ENCODE measurements around the gene WSCD1. TPM values are rescaled to one million over a fixed set of nuclear protein-coding genes. Genes with fewer than 3 reads are reported as not detected.

WSCD1 gene
- total and polyA plus RNA-seq, 2 donors (not counting 3 experiments of a cell fraction or from before 2014, with no cell fraction given), result 21.5 to 49.4 TPM

- Histone ChIP-seq H2AFZ (ENCODE audit: low read depth, low read length) (no peak overlapping the region), H3K79me2 (ENCODE audit: control insufficient read depth, insufficient read depth, low read length) (no peaks in the 10 kb centered on the region), H3K4me1 (ENCODE audit: control insufficient read depth, extremely low read depth, insufficient read depth, low read length) (no peaks in the 10 kb centered on the region), H3K4me2 (ENCODE audit: insufficient read depth, low read length) (no peak overlapping the region), H3K4me3 (replicated peaks in 1 of 3; ENCODE audit: insufficient read depth in 1 of 3, low read depth in 1 of 3, low read length in 3 of 3) (no peak overlapping the region), H3K36me3 (ENCODE audit: control insufficient read depth in 2 of 2, extremely low read depth in 1 of 2, insufficient read depth in 2 of 2, low read length in 2 of 2) (no peaks in the 10 kb centered on the region), H3K9ac (replicated peaks; ENCODE audit: extremely low read depth, insufficient read depth, low read length) (no peak overlapping the region), H4K20me1 (replicated peaks; ENCODE audit: control insufficient read depth, extremely low read depth, insufficient read depth, low read length) (no peaks in the 10 kb centered on the region), H3K9me3 (replicated peaks; ENCODE audit: control insufficient read depth, insufficient read depth, low read length) (no peaks in the 10 kb centered on the region), H3K27ac (ENCODE audit: insufficient read depth, low read depth, low read length) (no peak overlapping the region), H3K27me3 (ENCODE audit: control insufficient read depth in 2 of 2, insufficient read depth in 2 of 2, low read length in 2 of 2) (no peaks in the 10 kb centered on the region), H3K9me1 (replicated peaks; ENCODE audit: control insufficient read depth, extremely low read depth, insufficient read depth, low read length) (no peaks in the 10 kb centered on the region)
- DNase-seq (ENCODE audit: low read depth, low spot score) (no peak), FAIRE-seq (no peak)
- POLR2A ChIA-PET, result no interaction called here
- no TSS peak for BruUV-seq (replicated peaks)
- CTCF ChIA-PET, result interaction anchor here (0.6 kb wide), 1 partner anchor 35 kb away, joined by 3 read pairs; no protein-coding TSS in a partner anchor
- intact Hi-C loops (cut with micrococcal nuclease) (no loop called here), dilution Hi-C loops (cut with MboI; ENCODE audit: extremely low pct_ligation_motif_present, low sequenced_read_pairs) (no loop called here)
- TF ChIP-seq, protein P1, sequence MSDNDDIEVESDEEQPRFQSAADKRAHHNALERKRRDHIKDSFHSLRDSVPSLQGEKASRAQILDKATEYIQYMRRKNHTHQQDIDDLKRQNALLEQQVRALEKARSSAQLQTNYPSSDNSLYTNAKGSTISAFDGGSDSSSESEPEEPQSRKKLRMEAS (IDR thresholded peaks at IDR 0.05; ENCODE audit: insufficient read depth, insufficient read length), result no peak
- TF ChIP-seq POLR2A (IDR thresholded peaks at IDR 0.05; ENCODE audit: low read depth, low read length) (no peak), JUN (IDR thresholded peaks at IDR 0.05; ENCODE audit: borderline replicate concordance, insufficient read depth, insufficient read length, low read depth) (no peak), FOS (IDR thresholded peaks at IDR 0.05; ENCODE audit: borderline replicate concordance, insufficient read depth, low read length) (no peak), POLR2AphosphoS5 (IDR thresholded peaks at IDR 0.05; ENCODE audit: insufficient read depth, low read depth, low read length) (no peak), MYC (IDR thresholded peaks at IDR 0.05; ENCODE audit: low read depth, low read length) (no peak), EZH2 (IDR thresholded peaks at IDR 0.05; ENCODE audit: borderline replicate concordance, low read depth, low read length, severe bottlenecking) (no peak), GATA2 (IDR thresholded peaks at IDR 0.05; ENCODE audit: insufficient read depth, insufficient read length, low read depth, low read length) (no peak)
- TF ChIP-seq, protein P2, sequence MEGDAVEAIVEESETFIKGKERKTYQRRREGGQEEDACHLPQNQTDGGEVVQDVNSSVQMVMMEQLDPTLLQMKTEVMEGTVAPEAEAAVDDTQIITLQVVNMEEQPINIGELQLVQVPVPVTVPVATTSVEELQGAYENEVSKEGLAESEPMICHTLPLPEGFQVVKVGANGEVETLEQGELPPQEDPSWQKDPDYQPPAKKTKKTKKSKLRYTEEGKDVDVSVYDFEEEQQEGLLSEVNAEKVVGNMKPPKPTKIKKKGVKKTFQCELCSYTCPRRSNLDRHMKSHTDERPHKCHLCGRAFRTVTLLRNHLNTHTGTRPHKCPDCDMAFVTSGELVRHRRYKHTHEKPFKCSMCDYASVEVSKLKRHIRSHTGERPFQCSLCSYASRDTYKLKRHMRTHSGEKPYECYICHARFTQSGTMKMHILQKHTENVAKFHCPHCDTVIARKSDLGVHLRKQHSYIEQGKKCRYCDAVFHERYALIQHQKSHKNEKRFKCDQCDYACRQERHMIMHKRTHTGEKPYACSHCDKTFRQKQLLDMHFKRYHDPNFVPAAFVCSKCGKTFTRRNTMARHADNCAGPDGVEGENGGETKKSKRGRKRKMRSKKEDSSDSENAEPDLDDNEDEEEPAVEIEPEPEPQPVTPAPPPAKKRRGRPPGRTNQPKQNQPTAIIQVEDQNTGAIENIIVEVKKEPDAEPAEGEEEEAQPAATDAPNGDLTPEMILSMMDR (IDR thresholded peaks at IDR 0.05; ENCODE audit: extremely low read depth in 1 of 2, insufficient read depth in 1 of 2, low read depth in 1 of 2, low read length in 2 of 2), result no peak
Observed at GRCh38 chr17:6045621-6046357, 24.4 kb upstream of the WSCD1 start.

Measured in endothelial cell of umbilical vein (primary cell).